Erythroblast (primary cell): ENCODE results near the gene SCUBE1.

ENCODE experiments used
- GATA1 ChIP-seq: IDR thresholded peaks from 2 replicates; pipeline ENCODE4 v1.6.1; 2011; ENCODE audit warnings: low read depth, mild to moderate bottlenecking, control low read depth, low read length, moderate library complexity
- POLR2A ChIP-seq: IDR thresholded peaks from 2 replicates; pipeline ENCODE4 v1.6.1; 2011; ENCODE audit warnings: mild to moderate bottlenecking, low read length

GRCh38 chr22:43170131-43170480 is 173.1 kb downstream of the SCUBE1 start:
- TF ChIP-seq POLR2A (no peak), GATA1 (no peak)
